LNCaP clone FGC (cell line): ENCODE measurements around the gene TPSAB1.

Source experiments
- DNase-seq: peaks from one replicate; pipeline ENCODE4 v3.0.0-alpha.2; 2011; ENCODE audit warnings: low read depth
- H3K4me3 ChIP-seq: 2 replicates; pipeline ENCODE4 v1.5.1; 2011; ENCODE audit warnings: mild to moderate bottlenecking, low read depth, low read length, control low read depth
- CTCF ChIP-seq: IDR thresholded peaks from 2 replicates; pipeline ENCODE4 v1.5.1; 2012; ENCODE audit warnings: mild to moderate bottlenecking; ENCODE audit not compliant: control insufficient read depth, insufficient read depth; ENCODE audit errors: extremely low read depth

TPSAB1 gene

DNA sequence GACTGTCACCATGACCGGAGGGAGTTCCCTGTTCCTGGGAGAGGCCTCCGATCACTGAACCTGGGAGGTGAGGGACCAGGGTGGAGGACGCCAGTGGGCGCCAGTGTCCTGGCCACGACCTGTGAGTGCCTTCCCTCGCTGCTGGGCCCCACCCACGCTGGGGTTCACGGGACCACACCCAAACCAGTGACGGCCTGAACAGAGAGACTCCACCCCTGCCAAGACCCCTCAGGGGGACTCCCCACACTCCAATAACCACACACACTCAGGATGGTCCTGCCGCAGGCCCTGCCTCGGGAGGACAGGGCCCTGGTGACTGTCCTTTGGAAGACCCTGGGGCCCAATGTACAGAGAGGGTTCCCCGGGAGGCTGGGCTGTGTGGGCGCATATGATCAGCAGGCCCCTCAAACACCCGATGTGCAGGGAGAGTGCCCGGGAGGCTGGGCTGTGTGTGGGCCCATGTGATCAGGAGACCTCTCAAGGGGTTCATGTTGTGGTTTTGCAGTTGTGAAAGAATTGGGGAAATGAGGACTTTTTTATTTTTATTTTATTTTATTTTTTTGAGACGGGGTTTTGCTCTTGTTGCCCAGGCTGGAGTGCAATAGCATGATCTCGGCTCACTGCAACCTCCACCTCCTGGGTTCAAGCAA, 41.9 kb downstream of the TPSAB1 start:
- TF ChIP-seq CTCF = no peak
- no peak overlapping the region for H3K4me3 ChIP-seq
- no peak for DNase-seq

- no peak overlapping the region for H3K4me3 ChIP-seq
- no peak for DNase-seq
- no peak for TF ChIP-seq CTCF
These were observed 42.8 kb downstream of the TPSAB1 start for GRCh38 chr16:1283296-1283695.

GRCh38 chr16:1283996-1284616, 43.6 kb downstream of the TPSAB1 start:
- no peak for DNase-seq
- no peak overlapping the region for H3K4me3 ChIP-seq
- no peak for TF ChIP-seq CTCF

- H3K4me3 ChIP-seq = no peak overlapping the region
- no peak for TF ChIP-seq CTCF
- DNase-seq = no peak
These were observed 45.4 kb downstream of the TPSAB1 start for GRCh38 chr16:1285669-1286512.

- TF ChIP-seq CTCF = no peak
- DNase-seq = no peak
- H3K4me3 ChIP-seq = no peak overlapping the region
These were observed 46.1 kb downstream of the TPSAB1 start for GRCh38 chr16:1286513-1287094.

GRCh38 chr16:1287982-1288670, 47.6 kb downstream of the TPSAB1 start:
- no peak overlapping the region for H3K4me3 ChIP-seq
- no peak for DNase-seq
- no peak for TF ChIP-seq CTCF
